HG02642 (cell line): ENCODE measurements around the gene KCTD11.
"Not testable (repeated sequence)": the region's sequence is repeated elsewhere in the genome, so short reads cannot be mapped to it uniquely, and the experiment has no call there.

Experiments
- ATAC-seq: cut with Tn5 transposase; IDR thresholded peaks from one replicate; pipeline ENCODE4 v1.9.1; 2021; ENCODE audit warnings: mild to moderate bottlenecking; ENCODE audit not compliant: unreplicated experiment, poor library complexity

KCTD11 gene

GRCh38 chr17:7340179-7340578 lies 11.8 kb upstream of the KCTD11 start:
- ATAC-seq = no peak

- ATAC-seq = no peak
These were observed 10.1 kb upstream of the KCTD11 start for GRCh38 chr17:7341842-7342241.

GRCh38 chr17:7343250-7343649 lies 8.7 kb upstream of the KCTD11 start:
- ATAC-seq = no peak

- ATAC-seq = no peak
These were observed 5.0 kb upstream of the KCTD11 start for GRCh38 chr17:7346761-7347614.

- no peak for ATAC-seq
These were observed 4.1 kb upstream of the KCTD11 start for GRCh38 chr17:7347630-7348477.

- ATAC-seq = no peak
These were observed 3.3 kb upstream of the KCTD11 start for GRCh38 chr17:7348478-7349242.

GRCh38 chr17:7352503-7352889 lies 534 bp downstream of the KCTD11 start:
- no peak for ATAC-seq

GRCh38 chr17:7352910-7353635 lies 1.1 kb downstream of the KCTD11 start:
- no peak for ATAC-seq

GRCh38 chr17:7354262-7354843 lies 2.4 kb downstream of the KCTD11 start:
- no peak for ATAC-seq

- ATAC-seq = no peak
These were observed 3.1 kb downstream of the KCTD11 start, which contains the start of gene TMEM95 for GRCh38 chr17:7355053-7355452. Gene TMEM95, plus strand, starts transcription at chr17:7355156. Its CDS starts 49 bp downstream, at chr17:7355205.

GRCh38 chr17:7355573-7355972 lies 3.6 kb downstream of the KCTD11 start:
- ATAC-seq = no peak

- peak; percentile 30 for ATAC-seq
These were observed 4.1 kb downstream of the KCTD11 start for GRCh38 chr17:7356072-7356549.

- no peak for ATAC-seq
These were observed 4.8 kb downstream of the KCTD11 start for GRCh38 chr17:7356756-7357155.

- ATAC-seq = no peak
These were observed 5.4 kb downstream of the KCTD11 start for GRCh38 chr17:7357381-7357780.

GRCh38 chr17:7361906-7362305 lies 9.9 kb downstream of the KCTD11 start:
- no peak for ATAC-seq

GRCh38 chr17:7363311-7363710 lies 11.3 kb downstream of the KCTD11 start:
- ATAC-seq = no peak

GRCh38 chr17:7365963-7366362 lies 14.0 kb downstream of the KCTD11 start:
- not testable (repeated sequence) for ATAC-seq

GRCh38 chr17:7367083-7367482 lies 15.1 kb downstream of the KCTD11 start:
- ATAC-seq = no peak

- ATAC-seq = no peak
These were observed 16.1 kb downstream of the KCTD11 start for GRCh38 chr17:7367918-7368598.
